Embryonic facial prominence (tissue), 1 donor: ENCODE data around the gene CEP85.

Experiments
- DNase-seq: peaks from one replicate; pipeline ENCODE4 v3.0.0-alpha.2; 2016; ENCODE audit errors: extremely low spot score

The CEP85 gene

DNA sequence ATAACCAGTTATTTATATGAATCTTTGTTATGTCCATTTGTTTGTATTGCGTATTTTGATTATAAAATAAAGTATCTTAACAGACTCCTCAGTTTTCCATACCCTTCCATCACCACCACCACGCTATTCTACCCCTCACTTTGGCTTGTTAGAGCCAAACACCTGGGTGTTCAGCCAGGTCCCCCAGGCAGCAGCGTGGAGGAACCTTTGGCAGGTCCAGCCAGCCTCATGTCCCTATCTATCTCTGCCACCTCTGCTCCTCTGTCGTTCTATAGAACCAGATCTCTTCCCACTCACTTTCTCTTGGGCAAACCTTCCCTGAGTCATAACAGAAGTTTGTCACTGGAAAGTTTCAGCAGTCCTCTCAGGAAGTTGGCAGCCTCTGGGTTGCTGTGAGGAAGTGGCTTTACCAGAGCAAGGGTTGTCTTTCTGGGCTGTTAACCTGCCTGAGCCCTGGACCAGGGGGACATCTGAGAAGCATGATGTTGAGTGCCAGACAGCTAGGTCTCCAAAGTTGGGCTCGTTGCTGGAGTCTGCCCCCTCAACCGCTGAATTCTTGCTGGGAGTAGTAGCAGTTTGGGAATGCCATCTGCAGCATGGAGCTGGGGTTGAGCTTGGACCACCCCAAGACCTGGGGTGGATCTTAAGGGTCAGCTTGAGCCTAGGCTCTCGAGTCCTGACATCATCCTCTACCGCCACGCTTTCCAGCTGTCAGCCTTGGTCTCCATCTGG is 44.9 kb downstream of the CEP85 start:
- DNase-seq, result no peak

DNA sequence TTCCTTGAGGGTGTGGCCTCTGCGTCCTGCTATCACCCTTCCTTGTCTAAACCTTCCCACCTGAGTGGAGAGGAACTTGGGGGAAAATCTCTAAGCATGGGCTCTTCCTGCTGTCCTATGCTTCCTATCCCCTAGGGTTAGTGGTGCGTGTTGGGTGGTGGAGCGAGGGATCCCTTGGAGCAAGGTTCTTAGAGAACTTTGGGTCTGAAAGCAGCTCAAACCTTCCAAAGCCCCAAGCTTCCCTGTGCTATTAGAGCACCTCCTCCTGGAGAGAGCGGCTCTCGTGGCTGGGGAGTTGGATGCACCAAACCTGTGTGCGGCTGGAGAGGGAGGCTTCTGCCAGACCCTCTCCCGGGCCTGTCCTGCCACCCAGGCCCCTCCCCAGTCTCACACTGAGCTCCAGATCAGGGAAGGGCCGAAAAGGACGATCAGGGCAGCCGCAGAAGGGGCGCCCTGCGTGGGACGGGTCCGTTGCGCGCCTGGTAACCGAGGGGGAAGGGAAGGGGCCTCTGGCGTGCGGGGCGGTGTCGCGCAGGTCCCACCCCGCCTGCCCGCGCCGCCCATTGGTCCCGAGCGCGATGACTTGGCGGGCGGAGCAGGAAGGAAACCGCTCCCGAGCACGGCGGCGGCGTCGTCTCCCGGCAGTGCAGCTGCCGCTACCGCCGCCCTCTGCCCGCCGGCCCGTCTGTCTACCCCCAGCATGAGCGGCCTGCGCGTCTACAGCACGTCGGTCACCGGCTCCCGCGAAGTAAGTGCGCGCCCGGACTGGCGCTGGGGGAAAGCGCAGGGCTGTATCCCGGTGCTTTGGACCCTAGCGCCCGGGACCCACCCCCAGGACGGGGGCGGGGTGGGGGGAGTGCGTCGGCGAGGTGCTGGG is 45.7 kb downstream of the CEP85 start, which contains the start of gene SH3BGRL3:
Gene SH3BGRL3 (plus strand): TSS at position 631 of the 877 bp plus-strand sequence. CDS start 70 bp downstream, at position 701.
- DNase-seq, result peak; percentile 66

DNA sequence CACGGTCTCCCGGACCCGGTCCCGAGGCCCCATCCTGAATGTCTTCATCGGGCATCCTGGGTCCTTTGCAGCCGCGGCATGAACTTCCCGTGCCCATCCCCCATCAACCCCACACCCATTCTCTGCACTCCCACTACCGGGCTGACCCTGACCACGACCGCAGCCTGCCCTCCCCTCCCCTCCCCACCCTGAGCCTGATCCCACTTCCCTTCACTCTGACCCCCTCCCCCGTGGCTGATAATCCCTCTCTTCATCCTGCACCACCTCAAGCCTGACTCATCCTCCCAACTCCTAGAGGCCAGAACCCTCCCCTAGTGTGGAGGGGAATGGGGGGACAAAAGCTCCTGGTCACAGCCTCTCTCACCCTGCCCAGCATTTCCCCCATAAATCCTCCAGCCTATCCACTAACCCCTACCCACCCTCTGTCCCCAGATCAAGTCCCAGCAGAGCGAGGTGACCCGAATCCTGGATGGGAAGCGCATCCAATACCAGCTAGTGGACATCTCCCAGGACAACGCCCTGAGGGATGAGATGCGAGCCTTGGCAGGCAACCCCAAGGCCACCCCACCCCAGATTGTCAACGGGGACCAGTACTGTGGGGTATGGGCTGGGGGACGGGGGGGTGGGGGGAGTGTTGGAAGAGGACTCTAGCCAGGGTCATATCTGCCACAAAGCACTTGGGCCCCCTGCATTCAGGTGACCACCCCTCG is 46.5 kb downstream of the CEP85 start:
- no peak for DNase-seq

GRCh38 chr1:26281091-26281958 is 47.3 kb downstream of the CEP85 start:
- DNase-seq, result no peak

GRCh38 chr1:26281971-26282370 is 48.0 kb downstream of the CEP85 start:
- DNase-seq, result no peak

DNA sequence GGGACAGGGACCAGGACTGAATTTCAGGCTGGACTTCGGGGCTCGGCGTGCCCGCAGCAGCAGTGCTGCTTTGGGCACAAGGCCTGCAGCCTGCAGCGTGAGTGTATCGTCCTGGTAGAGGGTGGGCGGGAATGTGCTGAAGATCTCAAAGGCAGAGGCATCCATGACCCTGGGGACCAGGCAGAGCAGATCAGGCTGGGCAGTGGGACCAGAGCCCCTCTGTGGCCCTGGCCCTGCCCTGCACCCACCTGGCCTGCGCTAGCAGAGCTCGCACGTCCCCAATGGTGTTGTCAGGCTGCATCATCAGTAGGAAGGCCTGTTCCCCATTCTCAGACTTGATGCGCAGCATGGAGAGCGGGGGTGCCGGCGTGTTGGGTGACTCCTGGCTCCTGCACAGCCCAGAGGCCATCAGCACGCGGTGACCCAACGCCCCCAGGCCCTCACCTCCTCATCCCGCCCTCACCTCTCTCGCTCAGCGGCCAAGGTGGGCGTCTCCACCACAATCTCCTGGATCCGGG is 48.5 kb downstream of the CEP85 start:
- no peak for DNase-seq

DNA sequence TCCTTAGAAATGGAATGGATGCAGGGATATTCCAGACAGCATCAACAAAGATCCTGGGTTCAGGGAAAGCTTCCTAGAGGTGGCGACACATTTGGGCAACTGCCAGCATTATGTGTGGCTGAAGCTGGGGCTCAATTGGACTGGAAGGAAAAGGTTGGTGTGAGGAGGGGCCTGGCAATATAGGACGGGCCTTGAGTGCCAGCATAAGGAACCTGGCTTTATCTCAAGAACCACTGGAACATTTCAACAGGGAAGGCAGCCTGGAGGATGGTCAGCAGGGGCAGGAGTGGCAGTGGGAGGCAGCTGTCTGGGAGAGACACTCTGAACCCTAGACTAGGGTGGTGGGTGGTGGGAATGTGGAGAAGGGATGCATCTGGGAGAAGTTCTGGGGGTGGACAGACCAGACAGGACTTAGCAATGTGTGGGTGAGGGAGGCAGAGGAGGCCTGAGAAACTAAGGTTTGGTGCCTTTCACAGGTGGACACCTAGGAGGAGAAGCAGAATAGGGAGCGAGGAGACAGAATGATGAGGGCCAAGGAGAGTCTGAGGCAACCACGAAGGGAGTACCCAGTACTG is 49.4 kb downstream of the CEP85 start:
- no peak for DNase-seq

GRCh38 chr1:26283871-26284596 is 50.0 kb downstream of the CEP85 start:
- no peak for DNase-seq

DNA sequence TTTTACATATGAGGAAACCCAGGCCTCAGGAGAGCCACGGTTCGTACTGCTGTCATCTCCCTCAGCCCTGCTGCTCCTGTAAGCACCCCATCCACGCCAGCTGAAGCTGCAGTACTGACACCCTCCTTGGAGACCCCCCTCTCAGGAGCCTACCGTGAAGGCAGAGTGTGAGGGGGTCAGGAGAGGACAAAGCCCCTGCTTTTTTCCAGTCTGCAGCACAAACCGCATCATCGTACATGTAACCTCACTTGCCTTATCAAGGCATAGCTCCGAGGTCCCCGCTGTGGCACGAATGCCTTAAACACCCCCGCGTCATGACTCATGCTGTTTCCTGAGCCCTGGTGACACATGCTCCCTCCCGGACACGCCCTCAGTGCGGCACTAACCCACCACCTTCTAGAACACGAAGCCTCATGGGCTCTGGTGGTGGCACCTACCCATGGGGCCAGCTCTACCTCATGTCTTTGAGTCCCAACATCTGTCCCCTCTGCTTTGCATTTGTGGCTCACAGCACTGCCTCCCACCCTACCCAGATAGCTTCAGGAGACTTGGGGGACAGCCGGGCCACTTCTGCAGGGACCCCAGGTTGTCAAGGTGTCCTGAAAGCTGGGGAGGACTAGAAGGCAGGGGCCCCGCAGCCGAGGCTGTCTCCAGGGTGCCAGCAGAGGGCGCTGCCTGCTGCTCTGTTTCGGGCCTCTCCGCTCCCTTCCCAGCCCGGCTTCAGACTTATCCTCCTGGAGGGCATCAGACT is 50.8 kb downstream of the CEP85 start:
- no peak for DNase-seq

GRCh38 chr1:26285366-26286063 is 51.5 kb downstream of the CEP85 start:
- no peak for DNase-seq

- no peak for DNase-seq
These were observed 52.0 kb downstream of the CEP85 start for GRCh38 chr1:26286064-26286416.

GRCh38 chr1:26287033-26287711 is 53.2 kb downstream of the CEP85 start:
- DNase-seq, result no peak

GRCh38 chr1:26287811-26288210 is 53.8 kb downstream of the CEP85 start:
- DNase-seq, result no peak

GRCh38 chr1:26288311-26288941 is 54.4 kb downstream of the CEP85 start:
- DNase-seq, result no peak

- DNase-seq, result no peak
These were observed 55.4 kb downstream of the CEP85 start for GRCh38 chr1:26289158-26290059.

DNA sequence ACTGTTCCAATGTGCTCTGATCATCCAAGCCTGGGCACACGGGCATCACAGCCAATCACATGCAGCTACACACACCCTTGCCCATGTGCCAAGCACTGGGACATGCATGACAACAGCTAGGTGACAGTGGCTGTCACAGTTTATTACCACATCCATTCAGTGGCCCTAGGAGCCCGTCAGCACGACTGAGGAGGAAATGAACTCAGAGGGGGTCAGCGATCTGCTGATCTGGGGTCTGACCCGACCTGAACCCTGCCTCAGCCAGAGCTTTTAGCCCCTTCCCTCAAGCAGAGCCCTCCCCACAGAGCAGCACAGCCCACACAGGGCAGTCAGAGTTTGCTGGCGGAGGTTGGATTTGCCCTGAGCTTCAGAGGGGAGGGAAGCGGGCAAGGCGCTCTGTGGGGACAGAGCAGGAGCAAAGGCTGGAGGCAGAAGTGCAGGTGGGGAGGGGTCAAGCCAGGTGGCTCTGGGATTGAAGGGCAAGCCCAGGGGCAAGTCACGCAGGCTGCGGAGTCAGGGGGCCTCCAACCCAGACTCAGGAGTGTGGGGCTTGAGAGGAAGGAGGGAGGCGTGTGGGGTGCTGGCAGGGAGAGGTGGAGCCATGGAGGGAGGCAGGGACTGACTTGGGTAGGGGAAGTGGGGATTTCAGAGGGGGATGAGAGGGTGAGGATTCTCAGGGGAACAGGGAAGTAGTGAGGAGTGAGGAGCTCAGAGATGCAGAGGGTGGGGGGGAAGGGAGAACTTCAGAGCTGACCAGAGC is 56.3 kb downstream of the CEP85 start:
- DNase-seq, result no peak
